Erythroblast (primary cell): ENCODE data around the gene GOLGA6C.

Source experiments
- GATA1 ChIP-seq: IDR thresholded peaks from 2 replicates; pipeline ENCODE4 v1.6.1; 2011; ENCODE audit warnings: low read depth, mild to moderate bottlenecking, control low read depth, low read length, moderate library complexity
- POLR2A ChIP-seq: IDR thresholded peaks from 2 replicates; pipeline ENCODE4 v1.6.1; 2011; ENCODE audit warnings: mild to moderate bottlenecking, low read length

DNA sequence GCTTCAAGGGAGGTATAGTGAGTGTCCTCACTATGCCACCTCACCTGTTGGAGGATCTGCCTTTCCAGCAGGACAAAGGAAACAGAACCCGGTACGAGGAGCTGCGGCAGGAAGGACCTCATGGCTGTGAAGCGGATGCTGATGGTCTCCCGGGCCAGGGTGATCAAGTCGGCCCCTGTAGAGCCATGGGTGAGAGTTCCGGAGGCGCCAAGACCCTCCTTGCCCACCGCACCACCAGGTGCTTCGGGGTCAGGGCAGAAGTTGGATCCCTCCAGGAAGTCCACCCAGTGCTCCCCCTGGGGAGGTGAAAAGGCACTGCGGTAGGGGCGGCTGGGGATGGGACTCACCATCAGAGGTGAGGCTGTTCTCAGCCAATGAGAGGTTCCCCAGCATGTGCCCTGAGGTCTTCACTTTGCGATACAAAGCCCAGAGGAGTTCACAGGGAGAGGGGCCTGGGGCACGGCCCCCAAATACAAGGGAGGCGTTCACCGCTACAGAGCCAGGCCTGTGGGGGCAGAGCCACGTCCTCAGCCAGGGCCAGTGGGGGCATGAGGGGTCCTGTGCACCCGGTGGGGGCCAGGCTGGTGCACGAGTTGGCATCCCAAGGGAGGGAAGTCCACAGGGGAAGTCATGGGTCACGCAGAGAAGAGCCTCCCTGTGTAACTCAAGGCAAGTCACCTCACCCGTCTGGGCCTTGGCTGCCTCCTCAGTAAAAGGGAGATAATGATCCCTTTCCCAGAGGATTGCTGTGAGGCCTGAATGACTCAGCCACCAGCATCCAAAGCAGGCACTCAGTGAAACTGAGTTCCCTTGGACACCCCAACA, 28.7 kb upstream of the GOLGA6C start:
- no peak for TF ChIP-seq POLR2A
- no peak for TF ChIP-seq GATA1
